Limb (tissue), 2 donors: Measurements from ENCODE around the gene AKAP13.
A peak's percentile ranks its signal among the peaks of the same experiment; 100 is the strongest.

ENCODE experiments used
- DNase-seq, 2 donors: peaks; one replicate each; pipeline ENCODE4 v3.0.0-alpha.2; 2016; ENCODE audit errors: extremely low spot score in 2 of 2

The AKAP13 gene

DNA sequence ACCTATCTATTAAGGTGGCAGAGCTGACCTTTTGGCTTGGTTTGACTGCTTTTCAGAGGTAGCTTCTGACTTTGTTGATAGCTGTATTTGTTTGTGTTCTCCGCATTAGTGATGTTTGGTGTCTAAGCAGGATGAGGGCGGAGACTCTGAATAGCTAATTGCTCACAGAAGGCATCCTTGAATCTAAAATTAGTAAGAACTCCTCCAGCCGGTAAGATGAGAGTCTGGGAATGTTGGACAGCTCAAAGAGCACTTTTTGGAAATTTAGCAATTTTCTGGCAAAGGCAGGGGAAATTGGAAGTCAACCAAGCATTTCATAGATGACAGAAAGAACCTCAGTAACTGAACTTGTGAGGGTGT, 240.3 kb downstream of the AKAP13 start:
- DNase-seq: peak in 1 of 2 donors; percentile 69

DNA sequence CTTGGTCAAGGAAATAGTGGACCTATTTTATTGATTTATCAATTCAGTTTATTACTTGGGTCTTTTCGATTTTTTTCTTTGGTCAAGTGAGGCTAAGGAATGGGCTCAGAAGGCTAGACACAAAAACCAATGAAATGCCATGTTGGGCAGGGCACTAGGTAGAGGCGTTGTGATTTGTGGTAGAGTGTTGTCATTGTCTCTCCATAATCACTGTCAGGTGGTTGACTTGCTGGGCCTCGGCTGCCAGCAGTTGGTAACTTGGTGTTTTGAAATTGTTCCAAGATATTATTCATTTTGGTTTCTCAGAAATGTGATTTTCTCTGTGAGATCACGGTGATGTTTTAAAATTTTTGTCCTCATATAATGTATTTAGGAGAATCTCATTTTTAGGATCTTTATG, 240.7 kb downstream of the AKAP13 start:
- no peak for DNase-seq

DNA sequence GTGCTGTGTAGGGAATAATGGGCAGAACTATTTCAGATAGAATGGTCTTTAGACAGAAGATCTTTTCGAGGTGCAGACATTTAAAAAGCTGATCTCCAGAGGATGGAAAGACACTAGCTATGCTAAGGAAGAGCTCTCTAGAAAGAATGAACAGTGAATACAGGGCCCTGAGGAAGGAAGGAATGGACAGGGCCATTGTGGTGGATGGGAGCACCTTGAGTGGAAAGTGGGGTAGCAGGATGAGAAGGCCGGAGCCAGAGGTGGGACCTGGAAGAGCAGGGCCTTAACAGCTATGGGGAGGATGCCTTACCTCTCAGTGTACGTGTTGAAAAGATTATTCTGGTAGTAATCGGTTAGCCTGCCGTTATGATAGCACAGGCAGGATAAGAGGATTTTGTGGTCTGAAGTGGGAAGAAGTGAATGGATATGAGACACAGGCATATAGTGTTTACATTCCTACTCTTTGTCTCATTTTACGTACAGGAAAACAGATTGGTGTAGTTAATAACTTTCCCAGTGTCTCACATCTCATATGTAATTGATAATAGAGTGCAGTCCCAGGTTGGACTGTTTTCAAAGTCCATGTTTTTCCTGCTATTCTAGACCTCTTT, 241.9 kb downstream of the AKAP13 start:
- DNase-seq: no peak

DNA sequence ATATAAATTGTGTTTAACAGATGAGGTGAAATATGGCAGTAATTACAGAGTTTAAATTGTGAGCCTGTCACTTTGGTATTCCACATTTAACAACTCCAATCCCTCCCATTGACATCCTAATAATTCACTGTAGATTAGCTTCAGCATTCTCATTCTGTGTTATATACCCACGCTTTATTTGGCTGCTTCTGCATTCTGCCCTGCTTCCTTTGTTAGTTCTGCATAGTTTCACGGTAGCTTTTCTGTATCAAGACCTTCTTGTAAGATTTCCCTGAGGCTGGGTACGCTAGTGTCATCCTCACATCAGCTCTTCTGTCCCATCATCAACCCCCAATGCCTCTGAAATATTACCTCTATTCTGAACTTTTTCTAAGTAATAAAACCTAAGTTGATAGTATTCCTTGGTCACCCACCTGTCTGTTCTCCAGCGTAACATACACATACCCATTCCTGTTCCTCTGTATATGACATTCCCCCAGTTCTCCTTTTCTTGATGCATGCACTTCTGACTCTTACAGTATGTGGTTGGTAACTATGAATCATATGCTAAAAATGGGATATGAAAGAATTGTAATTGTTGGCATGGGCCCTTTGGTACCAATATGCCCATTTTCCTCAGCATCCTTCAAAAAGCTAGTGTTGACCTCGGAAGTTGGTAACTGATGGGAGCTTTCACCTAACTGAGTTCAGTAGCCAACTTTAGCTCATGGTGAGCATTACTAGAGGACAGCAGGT, 243.1 kb downstream of the AKAP13 start:
- DNase-seq: no peak

DNA sequence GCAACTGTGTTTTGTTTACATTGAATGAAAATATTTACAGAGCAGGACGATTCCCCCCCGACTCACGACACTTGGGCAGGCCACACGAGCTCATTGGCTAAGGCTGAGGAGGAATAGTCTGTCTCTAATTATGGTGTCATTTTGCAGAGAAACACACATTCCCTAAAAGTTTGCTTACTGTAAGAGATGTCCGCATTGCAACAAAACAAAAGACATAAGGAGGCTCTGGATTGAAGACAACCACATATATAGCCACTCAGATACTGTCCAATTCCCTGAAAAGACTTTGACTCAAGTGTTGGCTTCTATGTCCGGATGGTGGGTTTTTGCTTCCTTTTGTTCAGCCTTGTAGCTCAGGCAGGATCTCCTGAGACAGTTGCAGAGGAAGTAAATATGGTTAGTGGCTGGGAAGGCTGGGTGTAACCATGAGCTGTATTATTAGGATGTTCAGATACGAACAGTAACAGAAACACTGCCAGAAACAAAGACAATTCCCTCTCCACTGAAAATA, 243.9 kb downstream of the AKAP13 start:
- DNase-seq: peak in 1 of 2 donors; percentile 76

DNA sequence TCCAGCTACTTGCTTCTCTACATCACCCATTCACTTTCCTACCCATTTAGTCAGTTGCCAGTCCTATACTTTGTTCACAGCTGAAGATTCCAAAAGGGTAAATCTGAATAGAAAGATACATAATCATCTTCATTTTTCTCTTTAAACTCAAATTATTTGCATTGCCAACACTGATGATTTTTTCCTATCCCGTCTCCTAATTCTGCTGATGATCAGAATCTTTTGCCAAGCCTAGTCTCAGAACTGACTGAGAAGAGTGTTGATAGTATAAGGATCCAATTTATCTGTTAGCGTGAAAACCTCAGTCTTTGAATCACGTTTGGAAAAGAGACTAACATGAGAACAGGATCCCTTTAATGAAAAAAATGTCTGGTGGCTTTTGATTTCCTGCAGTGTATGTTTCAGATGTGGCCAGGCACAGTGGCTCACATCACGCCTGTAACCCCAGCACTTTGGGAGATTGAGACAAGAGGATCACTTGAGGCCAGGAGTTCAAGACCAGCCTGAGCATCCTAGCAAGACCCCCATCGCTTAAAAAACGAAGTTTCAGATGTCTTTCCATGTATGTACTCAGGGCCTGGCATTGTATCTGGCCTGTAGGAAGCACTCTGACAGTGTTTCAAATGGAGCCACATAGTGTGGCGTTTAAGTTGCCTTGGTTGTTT, 244.9 kb downstream of the AKAP13 start:
- no peak for DNase-seq

DNA sequence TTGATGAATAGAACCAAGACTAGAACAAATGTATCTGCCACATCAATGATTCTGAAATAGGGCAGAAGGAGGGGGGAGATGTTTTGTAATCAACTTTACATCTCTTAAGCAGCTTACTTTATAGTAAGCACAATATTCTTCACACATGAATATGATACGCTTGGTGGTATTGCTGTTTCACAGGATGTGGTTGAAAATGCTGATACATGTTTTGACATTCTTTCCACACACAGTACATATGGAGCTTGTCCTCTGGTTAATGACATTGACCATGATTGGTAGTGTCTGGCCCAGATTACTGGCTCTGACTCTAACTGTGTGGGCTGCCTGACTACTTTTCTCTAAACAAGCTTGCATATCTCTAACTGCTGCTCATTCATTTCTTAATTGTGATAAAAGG, 245.5 kb downstream of the AKAP13 start:
- DNase-seq: no peak

DNA sequence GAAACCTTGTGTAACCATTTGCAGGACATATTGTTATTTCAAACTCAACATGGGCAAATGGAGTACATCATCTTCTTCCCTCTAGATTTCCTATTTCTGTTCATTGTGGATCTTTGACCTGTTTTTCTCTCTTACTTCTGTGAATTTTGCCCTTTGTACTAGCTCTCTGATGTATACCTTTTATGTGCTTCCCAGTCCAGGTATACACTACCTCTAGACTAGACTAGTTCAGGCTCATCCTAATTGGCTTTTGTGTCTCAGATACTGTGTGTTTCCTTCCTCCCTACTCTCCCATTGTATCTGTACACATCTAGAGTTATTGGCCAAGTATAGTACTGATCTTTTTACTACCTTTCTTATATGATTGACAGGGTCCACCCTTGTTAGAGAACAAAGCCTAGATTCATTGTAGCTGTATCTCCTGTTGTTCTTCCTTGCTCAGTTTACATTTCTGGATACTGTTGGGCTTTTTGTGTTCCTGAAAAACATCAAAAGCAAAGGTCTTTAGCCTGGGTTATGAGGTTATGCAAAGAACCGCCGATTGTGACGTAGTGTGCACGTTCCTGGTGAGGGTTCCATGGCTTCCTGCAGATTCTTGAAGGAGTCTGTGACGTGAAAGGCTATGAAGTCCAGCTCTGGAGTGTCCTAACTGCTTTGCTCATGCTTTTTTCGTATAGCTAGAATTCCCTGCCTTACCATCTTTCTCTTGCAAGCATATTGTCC, 247.0 kb downstream of the AKAP13 start:
- no peak for DNase-seq

DNA sequence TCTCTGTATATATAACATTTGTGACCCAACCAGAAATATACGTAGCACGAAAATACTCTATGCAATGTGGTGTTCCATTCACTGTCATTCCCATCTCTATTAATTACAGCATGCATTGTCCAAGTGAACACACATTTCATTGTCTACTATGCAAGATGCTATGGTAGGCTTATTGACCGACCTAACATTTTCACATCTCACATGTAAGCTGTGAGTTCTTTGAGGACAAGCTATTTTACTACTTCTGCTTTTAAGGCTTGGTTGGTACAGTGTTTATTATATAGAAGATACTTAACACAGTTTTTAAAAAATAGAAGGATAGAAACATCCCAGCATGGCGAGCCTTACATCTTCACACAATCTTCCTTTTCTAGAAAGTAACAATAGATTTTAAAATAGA, 249.9 kb downstream of the AKAP13 start:
- no peak for DNase-seq

DNA sequence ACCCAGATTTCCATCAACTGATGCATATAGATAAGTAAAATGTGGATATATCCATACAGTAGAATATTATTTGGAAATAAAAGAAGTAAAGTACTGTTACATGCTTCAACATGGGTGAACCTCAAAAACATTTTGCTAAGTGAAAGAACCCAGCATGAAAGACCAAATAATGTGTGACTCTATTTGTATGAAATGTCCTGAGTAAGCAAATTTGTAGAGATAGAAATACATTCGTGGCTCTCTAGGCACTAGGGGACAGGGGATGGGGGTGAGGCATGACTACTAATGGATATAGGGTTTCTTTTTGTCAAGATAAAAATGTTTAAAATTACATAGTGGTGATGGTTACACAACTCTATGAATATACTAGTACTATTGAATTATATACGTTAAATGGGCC, 250.6 kb downstream of the AKAP13 start:
- DNase-seq: no peak

DNA sequence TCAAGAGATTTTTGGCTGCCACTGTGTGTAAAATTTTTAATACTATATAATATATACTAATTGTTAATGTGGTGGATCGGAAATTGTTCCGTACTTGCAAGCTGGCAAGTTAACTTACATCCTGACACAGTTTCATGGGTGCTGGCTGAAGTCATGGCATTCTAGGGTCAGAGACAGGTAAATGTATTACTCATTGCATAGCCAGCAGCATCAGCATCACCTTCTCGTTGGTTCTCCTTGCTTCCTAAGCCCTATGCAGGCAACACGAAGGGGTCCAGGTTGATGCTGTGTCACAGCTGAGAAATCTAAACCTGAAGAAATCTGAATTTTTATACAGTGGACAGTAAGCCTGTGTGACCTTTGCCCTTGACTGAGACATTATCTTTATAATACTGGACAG, 251.6 kb downstream of the AKAP13 start:
- DNase-seq: no peak

DNA sequence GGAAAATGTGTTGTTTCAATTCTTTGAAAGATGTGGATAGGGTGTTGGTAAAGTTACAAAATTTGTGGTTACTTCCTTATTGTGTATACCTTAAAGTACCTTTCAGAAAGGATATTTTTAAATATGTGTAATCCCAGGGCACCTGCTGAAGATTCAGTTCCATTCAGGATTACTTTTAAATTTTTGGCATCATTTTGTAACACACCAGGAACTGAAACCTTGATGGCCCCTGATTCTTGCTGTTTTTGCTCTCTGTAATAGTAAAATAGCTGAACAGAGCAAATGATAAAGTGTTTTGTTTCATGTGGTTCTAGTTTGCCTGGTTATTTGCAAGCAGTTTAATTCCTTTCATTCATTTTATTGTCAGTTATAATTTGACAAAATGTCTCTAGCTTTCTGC, 253.5 kb downstream of the AKAP13 start:
- no peak for DNase-seq

DNA sequence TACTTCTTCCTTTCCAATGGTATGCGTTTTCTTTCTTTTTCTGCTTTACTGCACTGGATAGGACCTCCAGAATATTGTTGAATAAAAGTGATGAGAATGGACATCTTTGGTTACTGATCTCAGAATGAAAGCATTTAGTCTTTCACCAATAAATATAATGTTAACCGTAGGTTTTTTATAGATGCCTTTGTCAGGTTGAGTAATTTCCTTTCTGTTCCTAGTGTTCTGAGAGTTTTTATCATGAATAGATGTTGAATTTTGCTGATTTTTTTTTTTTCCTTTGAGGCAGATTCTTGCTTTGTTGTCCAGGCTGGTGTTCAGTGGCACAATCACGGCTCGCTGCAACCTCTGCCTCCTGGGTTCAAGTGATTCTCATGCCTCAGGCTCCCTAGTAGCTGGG, 255.9 kb downstream of the AKAP13 start:
- no peak for DNase-seq

DNA sequence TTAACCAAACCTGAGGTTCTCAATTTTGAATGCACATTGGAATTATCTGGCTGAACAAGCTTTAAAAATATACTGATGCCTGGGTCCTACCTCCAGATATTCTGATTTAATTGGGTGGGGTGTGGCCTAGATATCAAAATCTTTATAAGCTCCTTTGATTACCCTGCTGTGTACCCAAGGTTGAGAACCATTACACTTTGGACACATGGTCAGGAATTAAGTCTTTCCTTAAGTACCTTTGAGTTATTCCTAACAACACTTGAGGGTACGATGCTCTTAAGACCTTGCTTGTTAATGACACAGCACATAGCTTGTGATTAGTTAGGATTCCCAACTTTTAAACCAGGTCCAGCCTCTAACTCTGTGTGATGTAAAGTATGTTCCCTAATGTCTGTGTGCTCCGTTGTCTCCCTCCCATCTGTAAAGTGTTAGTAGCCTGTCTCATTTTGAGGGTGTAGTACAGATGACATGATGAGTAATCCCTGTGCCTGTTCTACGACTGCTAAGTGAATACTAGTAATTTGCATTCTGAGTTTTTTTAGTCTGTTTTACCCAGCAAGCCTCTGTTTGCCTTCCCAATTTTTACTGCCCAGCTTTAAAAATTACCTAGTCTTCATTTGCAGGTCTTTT, 259.5 kb downstream of the AKAP13 start:
- DNase-seq: no peak

DNA sequence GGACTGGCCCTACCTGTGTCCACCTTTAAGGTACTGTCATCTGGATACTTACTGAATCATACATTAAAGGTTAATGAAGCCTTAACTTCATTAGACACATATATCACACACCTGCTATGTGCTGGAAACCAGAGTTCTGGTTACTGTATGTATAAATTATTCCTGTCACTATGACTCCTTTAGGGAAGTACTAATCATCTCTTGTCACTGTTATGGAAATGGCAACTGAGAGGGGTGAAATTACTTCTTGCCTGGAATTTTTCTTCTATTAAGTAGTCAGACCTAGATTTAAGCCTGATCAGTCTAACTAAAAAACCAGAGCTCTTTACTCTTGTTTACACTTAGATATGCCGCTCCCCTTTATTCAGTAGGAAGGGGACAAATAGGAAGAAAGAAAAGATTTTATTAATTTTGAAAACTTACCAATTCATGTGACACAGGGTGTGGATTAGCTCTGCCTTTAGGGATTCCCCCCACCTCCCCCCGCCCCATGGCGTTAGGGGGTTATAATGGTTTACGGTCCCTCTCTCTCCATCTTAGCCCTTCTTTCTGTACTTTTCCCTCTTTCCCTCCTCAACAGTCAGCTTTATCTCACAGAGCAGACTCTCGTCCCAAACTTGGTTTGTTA, 261.8 kb downstream of the AKAP13 start:
- DNase-seq: peak in 1 of 2 donors; percentile 36

DNA sequence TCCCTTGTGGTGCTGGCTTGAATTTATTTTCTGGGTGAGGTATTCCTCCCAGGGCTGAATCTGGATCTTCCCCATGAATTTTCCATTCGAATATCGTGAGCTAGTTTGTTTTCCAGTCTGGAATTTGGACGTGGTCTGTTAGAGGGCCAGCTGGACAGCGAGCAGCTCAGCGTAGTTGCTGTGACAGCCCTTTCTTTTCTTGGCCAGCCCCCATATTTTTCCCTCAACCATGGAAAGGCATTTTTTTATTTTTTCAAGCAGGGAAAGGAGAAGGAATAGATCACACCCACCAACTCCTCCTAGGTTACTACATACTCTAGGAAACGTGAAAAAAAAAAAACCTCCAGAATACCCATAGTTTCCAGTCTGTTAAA, 262.3 kb downstream of the AKAP13 start:
- DNase-seq: peak; percentile 69 to 92

DNA sequence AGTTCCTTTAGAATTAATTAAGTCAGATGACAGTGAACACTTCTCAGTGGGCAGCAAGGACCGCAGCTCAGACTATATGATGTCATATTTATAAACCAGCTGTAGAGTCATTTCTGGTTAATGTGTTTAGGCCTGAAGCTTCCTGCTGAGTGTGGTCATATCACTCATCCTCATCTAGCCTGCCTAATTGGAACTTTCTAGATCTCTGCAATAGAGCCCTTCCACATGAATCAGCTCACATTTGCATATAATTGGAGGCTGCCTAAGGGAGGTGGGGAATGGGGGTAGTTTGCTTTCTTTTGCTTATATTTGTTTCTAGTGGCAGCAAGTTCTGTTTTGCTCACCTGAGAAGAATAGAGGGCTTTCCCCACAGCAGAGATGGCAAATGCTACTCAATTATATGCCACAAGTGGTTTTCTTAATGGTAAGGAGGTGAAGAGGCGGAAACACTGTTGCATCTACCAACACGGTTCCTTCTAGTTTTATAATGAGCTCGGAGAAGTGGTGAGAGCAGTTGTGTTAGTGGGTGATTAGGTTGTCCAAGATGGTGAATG, 266.2 kb downstream of the AKAP13 start:
- DNase-seq: no peak

DNA sequence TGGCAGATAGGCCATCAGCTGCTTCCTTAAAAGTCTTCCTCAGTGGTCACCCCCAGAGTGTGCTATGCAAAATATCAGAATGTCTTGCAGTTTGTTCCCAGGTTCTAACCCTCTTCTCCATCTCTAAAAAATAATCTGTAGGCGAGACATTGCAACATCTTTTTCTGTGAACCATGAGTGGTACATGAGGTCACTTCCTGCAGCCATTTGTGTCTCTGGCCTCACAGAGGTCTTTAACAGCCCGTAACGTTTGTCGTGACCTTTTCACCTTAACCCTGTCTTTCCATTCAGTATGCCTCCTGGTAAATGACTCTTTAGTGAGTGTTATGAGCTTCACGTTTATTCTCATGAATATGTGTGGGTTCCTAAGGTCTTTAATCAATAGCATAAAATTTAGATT, 269.0 kb downstream of the AKAP13 start:
- DNase-seq: no peak

DNA sequence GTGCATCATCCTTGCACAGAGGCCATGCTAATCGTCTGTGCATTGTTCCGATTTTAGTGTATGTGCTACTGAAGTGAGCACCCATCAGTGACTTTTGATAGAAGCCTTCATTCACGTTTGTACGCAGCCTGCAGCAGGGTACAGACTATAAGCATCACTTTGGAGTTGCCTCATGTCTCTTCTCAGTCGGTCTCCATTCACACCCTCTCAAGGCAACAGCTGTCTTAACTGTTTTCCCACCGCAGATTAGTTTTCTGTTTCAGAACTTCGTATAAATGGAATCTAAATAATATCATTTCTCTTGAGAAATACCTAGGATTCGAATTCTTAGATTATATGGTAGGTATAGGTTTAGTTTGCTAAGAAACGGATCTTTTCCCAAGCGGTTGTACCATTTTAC, 271.1 kb downstream of the AKAP13 start:
- DNase-seq: no peak

DNA sequence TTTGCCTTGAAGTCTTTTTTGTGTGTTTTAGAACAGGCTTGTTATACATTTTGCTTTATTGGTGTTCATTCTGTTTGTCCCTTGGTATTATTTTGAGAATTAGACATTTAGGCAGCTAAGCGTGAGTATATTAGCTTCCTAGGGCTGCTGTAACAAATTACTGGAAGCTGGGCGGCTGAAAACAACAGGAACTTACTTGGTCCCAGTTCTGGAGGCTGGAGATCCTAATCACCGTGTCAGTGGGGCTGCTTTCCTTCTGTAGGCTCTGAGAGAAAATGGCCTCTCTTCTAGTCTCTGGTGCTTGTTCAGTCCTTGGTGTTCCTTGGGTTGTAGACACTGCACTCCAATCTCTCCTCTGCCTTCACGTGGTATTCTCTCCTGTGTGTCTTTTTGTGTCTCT, 272.1 kb downstream of the AKAP13 start:
- DNase-seq: no peak

DNA sequence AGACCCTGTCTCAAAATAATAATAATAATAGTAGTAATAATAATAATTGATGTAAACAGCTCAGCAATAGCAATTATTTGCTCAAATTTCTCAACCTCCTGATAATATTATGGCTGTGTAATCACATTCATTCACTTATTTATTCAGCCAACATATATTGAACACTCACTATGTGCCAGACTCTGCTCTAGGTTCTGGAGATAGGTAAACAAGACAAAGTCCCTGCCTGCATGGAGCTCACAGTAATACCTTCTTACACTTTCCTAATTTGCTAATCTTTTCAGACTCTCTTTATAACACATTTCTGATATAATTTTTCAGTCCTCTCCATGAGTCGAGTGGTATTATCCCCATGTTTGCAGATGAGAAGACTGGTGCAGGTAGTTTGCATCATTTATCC, 276.7 kb downstream of the AKAP13 start:
- DNase-seq: no peak
